Smooth muscle cell (in vitro differentiated cells): ENCODE measurements around the gene MIR17HG. TPM values are rescaled to one million over a fixed set of nuclear protein-coding genes. Genes with fewer than 3 reads are reported as not detected.

Source experiments
- DNase-seq: peaks from one replicate; lab custom pipeline; 2025; ENCODE audit not compliant: unreplicated experiment; lab: John Stamatoyannopoulos, UW
- H2AFZ ChIP-seq: fragments of 200-600 bp; sonication (generic); 2 replicates; pipeline ENCODE4 v1.6.0; 2016; ENCODE audit warnings: antibody characterized with exemption, low read depth, mild to moderate bottlenecking
- H3F3A ChIP-seq: fragments of 200-600 bp; sonication (generic); 2 replicates; pipeline ENCODE4 v1.6.0; 2017; ENCODE audit warnings: antibody characterized with exemption, low read depth
- H3K27ac ChIP-seq: fragments of 200-600 bp; sonication (generic); 2 replicates; pipeline ENCODE4 v1.5.1; 2016; ENCODE audit warnings: low read depth, mild to moderate bottlenecking
- H3K27me3 ChIP-seq: fragments of 200-600 bp; sonication (generic); 2 replicates; pipeline ENCODE4 v1.6.1; 2016; ENCODE audit warnings: low read depth, mild to moderate bottlenecking
- H3K36me3 ChIP-seq: fragments of 200-600 bp; sonication (generic); 2 replicates; pipeline ENCODE4 v1.5.1; 2016; ENCODE audit warnings: low read depth
- H3K4me1 ChIP-seq: fragments of 200-600 bp; sonication (generic); 2 replicates; pipeline ENCODE4 v1.5.1; 2016; ENCODE audit warnings: low read depth
- H3K4me2 ChIP-seq: fragments of 200-600 bp; sonication (generic); 2 replicates; pipeline ENCODE4 v1.6.0; 2016; ENCODE audit warnings: mild to moderate bottlenecking
- H3K4me3 ChIP-seq: fragments of 200-600 bp; sonication (generic); 2 replicates; pipeline ENCODE4 v1.5.1; 2016; ENCODE audit warnings: mild to moderate bottlenecking
- H3K79me2 ChIP-seq: fragments of 200-600 bp; sonication (generic); 2 replicates; pipeline ENCODE4 v1.6.0; 2016; ENCODE audit warnings: low read depth, mild to moderate bottlenecking
- H3K9ac ChIP-seq: fragments of 200-600 bp; sonication (generic); 2 replicates; pipeline ENCODE4 v1.6.0; 2016; ENCODE audit warnings: low read depth
- H3K9me3 ChIP-seq: fragments of 200-600 bp; sonication (generic); replicated peaks from 2 replicates; pipeline ENCODE4 v1.5.1; 2016; ENCODE audit warnings: low read depth
- H4K20me1 ChIP-seq: fragments of 200-600 bp; sonication (generic); 2 replicates; pipeline ENCODE4 v1.6.0; 2016; ENCODE audit warnings: low read depth
- CTCF ChIP-seq: fragments of 200-600 bp; sonication (generic); IDR thresholded peaks from 2 replicates; pipeline ENCODE4 v1.5.1; 2017; ENCODE audit warnings: borderline replicate concordance, mild to moderate bottlenecking, antibody characterized with exemption; ENCODE audit not compliant: insufficient read depth, poor library complexity, severe bottlenecking
- WGBS: methylation state at CpG from one replicate; pipeline ENCODE4 v1.1.7; 2016; ENCODE audit warnings: low lambda C conversion rate; 5-methylcytosine and 5-hydroxymethylcytosine counted together
- polyA plus RNA-seq: library from polyadenylated mRNA; unstranded; fragments of >200 nt; fragmentation: Nextera tagmentation; extraction: Ambion mirVana; gene quantifications from 2 replicates; pipeline ENCODE4 v1.2.1, GENCODE V29; 2016
- total RNA-seq: library from RNA; depleted of rRNA; stranded (reverse); fragments of >200 nt; gene quantifications from 2 replicates; pipeline ENCODE4 v1.2.3, GENCODE V29; 2014

Gene MIR17HG
- total and polyA plus RNA-seq, 2 experiments from 2014 or later = 0.07 to 0.54 TPM

DNA sequence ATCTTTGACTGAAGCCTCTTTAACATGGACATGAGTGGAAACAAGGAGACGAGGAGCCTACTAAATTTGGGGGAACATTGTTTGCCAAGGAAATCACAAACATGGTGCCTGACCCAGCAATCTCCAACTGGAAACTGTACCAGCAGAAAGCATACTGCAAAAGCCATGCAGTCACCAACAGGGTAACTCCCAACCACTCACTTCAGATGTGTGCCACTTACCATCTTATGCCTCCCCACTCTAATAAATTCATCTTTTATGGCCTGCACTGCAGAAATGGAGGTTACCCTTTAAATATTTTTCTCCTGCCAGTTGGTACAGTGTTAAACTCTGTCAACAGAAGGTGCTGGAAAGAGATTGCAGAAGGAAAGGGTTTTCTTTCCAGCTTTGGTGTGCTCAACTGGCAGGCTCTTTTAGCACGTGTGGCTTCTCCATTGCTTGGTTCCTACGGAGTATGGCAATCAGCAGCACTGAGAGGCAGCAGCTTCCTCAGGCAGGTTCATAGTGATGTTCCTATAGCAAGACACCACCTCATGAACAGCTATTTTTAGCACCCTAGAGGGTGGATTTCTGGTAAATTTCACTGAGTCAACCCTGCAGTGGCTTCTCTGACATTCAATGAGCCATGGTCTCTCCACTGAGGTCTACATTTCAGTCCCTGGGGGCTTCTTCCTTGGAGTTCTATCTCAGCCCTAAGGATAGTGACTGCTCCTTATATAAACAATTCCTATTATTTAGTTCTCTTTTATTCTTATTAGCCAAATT, 21.4 kb downstream of the MIR17HG start:
- Histone ChIP-seq H2AFZ (no peak overlapping the region), H3K9ac (no peak overlapping the region), H3K27ac (peak overlapping the region; percentile 59), H3K36me3 (no peaks in the 10 kb centered on the region), H3F3A (no peaks in the 10 kb centered on the region), H3K79me2 (no peaks in the 10 kb centered on the region), H3K9me3 (no peaks in the 10 kb centered on the region), H3K27me3 (no peaks in the 10 kb centered on the region), H3K4me3 (no peak overlapping the region), H4K20me1 (no peaks in the 10 kb centered on the region), H3K4me1 (peaks cover 8% of the 10 kb centered on the region), H3K4me2 (peak overlapping the region; percentile 66)
- 73% methylated on average over 3 of the region's 3 CpGs for WGBS
- no peak for TF ChIP-seq CTCF
- no peak for DNase-seq

DNA sequence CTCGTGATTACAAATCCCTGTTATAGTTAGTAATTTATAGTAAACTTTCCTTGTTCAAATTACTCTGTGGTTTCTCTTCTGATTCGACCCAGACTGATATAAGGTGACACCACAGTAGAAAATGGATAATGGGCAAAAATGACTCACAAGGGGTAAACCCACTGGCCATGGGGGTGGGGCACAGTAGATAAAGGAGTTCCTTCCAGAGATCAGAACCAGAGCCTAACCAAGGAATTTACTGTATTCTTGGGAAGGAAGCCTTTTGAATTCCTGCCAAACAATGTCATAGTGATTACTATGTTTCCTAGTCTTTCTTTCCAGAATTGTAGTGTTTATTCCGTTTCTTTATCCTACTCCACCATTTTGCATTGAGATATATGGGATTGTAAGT, 21.9 kb downstream of the MIR17HG start:
- Histone ChIP-seq H3K36me3 (no peaks in the 10 kb centered on the region), H3K27ac (peak overlapping the region; percentile 59), H3K4me1 (peaks cover 8% of the 10 kb centered on the region), H4K20me1 (no peaks in the 10 kb centered on the region), H3K27me3 (no peaks in the 10 kb centered on the region), H2AFZ (no peak overlapping the region), H3K4me3 (no peak overlapping the region), H3K9me3 (no peaks in the 10 kb centered on the region), H3K9ac (no peak overlapping the region), H3F3A (no peaks in the 10 kb centered on the region), H3K4me2 (peak overlapping the region; percentile 66), H3K79me2 (no peaks in the 10 kb centered on the region)
- 37% methylated on average over 3 of the region's 3 CpGs for WGBS
- TF ChIP-seq CTCF = no peak
- DNase-seq = no peak

DNA sequence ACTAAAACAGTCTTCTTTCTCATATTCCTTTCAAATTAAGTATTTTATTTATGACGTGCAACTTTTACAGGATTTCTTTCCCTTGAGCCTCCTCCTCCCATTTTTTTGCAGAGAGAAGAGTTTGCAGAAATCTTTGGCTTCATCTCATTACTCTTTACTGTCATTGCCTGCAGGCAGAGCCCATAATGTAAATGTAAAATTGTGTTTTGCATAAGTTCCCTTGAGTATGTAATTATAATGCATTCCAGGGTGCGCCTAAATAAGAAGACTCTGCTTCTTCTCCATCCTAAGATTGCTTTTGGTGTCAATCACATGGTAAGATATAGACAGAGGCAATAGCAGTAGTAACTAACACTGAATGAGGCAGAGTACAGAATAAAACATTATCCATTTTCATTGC, 23.0 kb downstream of the MIR17HG start:
- no peak for DNase-seq
- H3K27me3 ChIP-seq = no peaks in the 10 kb centered on the region
- no peak for TF ChIP-seq CTCF
- H3K9me3 ChIP-seq = no peaks in the 10 kb centered on the region
- no peaks in the 10 kb centered on the region for H3F3A ChIP-seq
- H2AFZ ChIP-seq = no peak overlapping the region
- no peak overlapping the region for H3K27ac ChIP-seq
- no peaks in the 10 kb centered on the region for H4K20me1 ChIP-seq
- H3K79me2 ChIP-seq = no peaks in the 10 kb centered on the region
- no peak overlapping the region for H3K4me3 ChIP-seq
- WGBS = 83% methylated on average over 2 of the region's 2 CpGs
- no peaks in the 10 kb centered on the region for H3K36me3 ChIP-seq
- H3K4me1 ChIP-seq = peaks cover 8% of the 10 kb centered on the region
- no peak overlapping the region for H3K4me2 ChIP-seq
- H3K9ac ChIP-seq = no peak overlapping the region

DNA sequence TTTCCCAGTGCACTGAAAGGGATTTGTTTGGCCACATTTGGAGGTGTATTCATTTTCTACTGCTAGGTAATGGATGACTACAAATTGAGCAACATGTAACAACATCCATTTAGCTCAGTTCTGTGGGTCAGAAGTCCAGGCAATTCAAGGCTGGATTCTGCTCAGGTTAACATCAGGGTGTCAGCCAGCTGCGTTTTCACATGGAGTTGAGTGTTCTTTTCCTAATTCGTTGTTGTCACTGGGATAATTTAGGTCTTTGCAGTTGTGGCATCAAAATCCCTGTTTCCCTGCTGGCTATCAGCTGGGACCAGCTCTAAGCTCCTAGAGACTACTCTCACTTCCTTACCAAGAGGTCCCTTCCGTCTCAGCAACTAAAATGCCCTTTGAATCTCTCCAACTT, 25.4 kb downstream of the MIR17HG start:
- H3K9ac ChIP-seq = no peak overlapping the region
- TF ChIP-seq CTCF = no peak
- H3K79me2 ChIP-seq = no peaks in the 10 kb centered on the region
- H3F3A ChIP-seq = no peaks in the 10 kb centered on the region
- DNase-seq = no peak
- no peak overlapping the region for H3K4me3 ChIP-seq
- no peak overlapping the region for H3K4me2 ChIP-seq
- H3K4me1 ChIP-seq = peaks cover 8% of the 10 kb centered on the region
- H3K27me3 ChIP-seq = no peaks in the 10 kb centered on the region
- H3K9me3 ChIP-seq = no peaks in the 10 kb centered on the region
- H3K27ac ChIP-seq = no peak overlapping the region
- H3K36me3 ChIP-seq = no peaks in the 10 kb centered on the region
- no peak overlapping the region for H2AFZ ChIP-seq
- no peaks in the 10 kb centered on the region for H4K20me1 ChIP-seq
- 77% methylated on average over 3 of the region's 3 CpGs for WGBS
